ENCODE data around the gene ZNF526. TPM values are rescaled to one million over a fixed set of nuclear protein-coding genes. Genes with fewer than 3 reads are reported as not detected.

ZNF526 gene
- total RNA-seq, 1 donor from 2014 or later, result 9.6 TPM

GRCh38 chr19:42228641-42229040, 8.5 kb downstream of the ZNF526 start:
- Histone ChIP-seq H3K4me3 (no peak overlapping the region), H3K27ac (no peak overlapping the region), H3K36me3 (peaks cover 70% of the 10 kb centered on the region), H3K27me3 (no peaks in the 10 kb centered on the region), H3K9me3 (no peaks in the 10 kb centered on the region), H3K4me1 (no peaks in the 10 kb centered on the region)
- DNase-seq (no peak), ATAC-seq (no peak)
- intact Hi-C loops (cut with DNase I), result no loop called here
- no peak for TF ChIP-seq CTCF (IDR thresholded peaks at IDR 0.05)

DNA sequence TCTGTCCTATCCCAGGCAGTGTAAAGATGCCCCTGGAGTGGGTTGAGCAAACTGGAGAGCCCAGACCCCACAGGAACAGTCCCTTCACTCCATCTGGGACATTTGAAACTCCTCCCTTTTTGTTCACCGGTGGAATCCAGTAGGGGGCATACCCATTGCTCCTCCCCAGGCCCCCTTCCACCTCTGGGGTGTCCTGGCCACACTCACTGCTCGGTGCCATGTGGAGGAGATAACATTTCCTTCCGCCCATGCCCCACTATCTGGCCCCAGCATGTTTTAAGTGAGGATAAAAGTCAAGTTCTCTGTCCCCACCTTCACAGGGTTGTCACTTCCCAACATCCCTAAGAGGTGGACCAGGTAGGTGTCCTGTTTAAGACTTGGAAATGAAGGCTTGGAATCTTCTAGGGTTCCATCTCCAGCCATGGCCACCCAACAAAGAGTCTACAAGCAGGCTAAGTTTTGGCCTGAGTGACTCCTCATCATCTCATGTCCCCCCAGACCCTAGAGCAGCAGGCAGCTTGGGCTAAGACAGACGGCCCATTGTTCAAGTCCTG, 9.3 kb downstream of the ZNF526 start:
- Histone ChIP-seq H3K4me3 (no peak overlapping the region), H3K27me3 (no peaks in the 10 kb centered on the region), H3K4me1 (no peaks in the 10 kb centered on the region), H3K9me3 (no peaks in the 10 kb centered on the region), H3K27ac (no peak overlapping the region), H3K36me3 (peaks cover 74% of the 10 kb centered on the region)
- ATAC-seq (no peak), DNase-seq (no peak)
- intact Hi-C loops (cut with DNase I), result no loop called here
- TF ChIP-seq CTCF (IDR thresholded peaks at IDR 0.05), result no peak

GRCh38 chr19:42229855-42230351, 9.8 kb downstream of the ZNF526 start:
- H3K4me3 ChIP-seq, result no peak overlapping the region
- H3K27me3 ChIP-seq, result no peaks in the 10 kb centered on the region
- intact Hi-C loops (cut with DNase I), result no loop called here
- peaks cover 74% of the 10 kb centered on the region for H3K36me3 ChIP-seq
- H3K9me3 ChIP-seq, result no peaks in the 10 kb centered on the region
- no peak for TF ChIP-seq CTCF (IDR thresholded peaks at IDR 0.05)
- H3K27ac ChIP-seq, result no peak overlapping the region
- no peaks in the 10 kb centered on the region for H3K4me1 ChIP-seq
- DNase-seq (no peak), ATAC-seq (no peak)

- no peak for ATAC-seq
- Histone ChIP-seq H3K36me3 (peaks cover 74% of the 10 kb centered on the region), H3K27me3 (no peaks in the 10 kb centered on the region), H3K4me3 (no peak overlapping the region), H3K27ac (no peak overlapping the region), H3K9me3 (no peaks in the 10 kb centered on the region), H3K4me1 (no peaks in the 10 kb centered on the region)
- intact Hi-C loops (cut with DNase I), result no loop called here
- TF ChIP-seq CTCF (IDR thresholded peaks at IDR 0.05), result no peak
- DNase-seq, result no peak
Measured at GRCh38 chr19:42230571-42230970, 10.5 kb downstream of the ZNF526 start.

GRCh38 chr19:42232435-42232834, 12.3 kb downstream of the ZNF526 start:
- DNase-seq (no peak), ATAC-seq (no peak)
- no peaks in the 10 kb centered on the region for H3K27me3 ChIP-seq
- H3K9me3 ChIP-seq, result no peaks in the 10 kb centered on the region
- H3K27ac ChIP-seq, result no peak overlapping the region
- peaks cover 70% of the 10 kb centered on the region for H3K36me3 ChIP-seq
- H3K4me3 ChIP-seq, result no peak overlapping the region
- intact Hi-C loops (cut with DNase I), result no loop called here
- no peaks in the 10 kb centered on the region for H3K4me1 ChIP-seq
- TF ChIP-seq CTCF (IDR thresholded peaks at IDR 0.05), result no peak

- Histone ChIP-seq H3K9me3 (no peaks in the 10 kb centered on the region), H3K27ac (no peak overlapping the region), H3K4me3 (no peak overlapping the region), H3K36me3 (peaks cover 70% of the 10 kb centered on the region), H3K4me1 (no peaks in the 10 kb centered on the region), H3K27me3 (no peaks in the 10 kb centered on the region)
- DNase-seq (no peak), ATAC-seq (no peak)
- intact Hi-C loops (cut with DNase I), result no loop called here
- TF ChIP-seq CTCF (IDR thresholded peaks at IDR 0.05), result no peak
Measured at GRCh38 chr19:42233106-42233505, 13.0 kb downstream of the ZNF526 start.

Measured in upper lobe of right lung (tissue), 1 donor.